Stimulated activated naive CD4-positive, alpha-beta T cell treated with Interleukin-2 at 50 U/mL for 16 hours (primary cell): Measurements from ENCODE around the gene BCKDK.
"Not testable (repeated sequence)": the region's sequence is repeated elsewhere in the genome, so short reads cannot be mapped to it uniquely, and the experiment has no call there.

Source experiments
- DNase-seq: peaks from one replicate; lab custom pipeline; 2025; lab: John Stamatoyannopoulos, UW

BCKDK gene

DNA sequence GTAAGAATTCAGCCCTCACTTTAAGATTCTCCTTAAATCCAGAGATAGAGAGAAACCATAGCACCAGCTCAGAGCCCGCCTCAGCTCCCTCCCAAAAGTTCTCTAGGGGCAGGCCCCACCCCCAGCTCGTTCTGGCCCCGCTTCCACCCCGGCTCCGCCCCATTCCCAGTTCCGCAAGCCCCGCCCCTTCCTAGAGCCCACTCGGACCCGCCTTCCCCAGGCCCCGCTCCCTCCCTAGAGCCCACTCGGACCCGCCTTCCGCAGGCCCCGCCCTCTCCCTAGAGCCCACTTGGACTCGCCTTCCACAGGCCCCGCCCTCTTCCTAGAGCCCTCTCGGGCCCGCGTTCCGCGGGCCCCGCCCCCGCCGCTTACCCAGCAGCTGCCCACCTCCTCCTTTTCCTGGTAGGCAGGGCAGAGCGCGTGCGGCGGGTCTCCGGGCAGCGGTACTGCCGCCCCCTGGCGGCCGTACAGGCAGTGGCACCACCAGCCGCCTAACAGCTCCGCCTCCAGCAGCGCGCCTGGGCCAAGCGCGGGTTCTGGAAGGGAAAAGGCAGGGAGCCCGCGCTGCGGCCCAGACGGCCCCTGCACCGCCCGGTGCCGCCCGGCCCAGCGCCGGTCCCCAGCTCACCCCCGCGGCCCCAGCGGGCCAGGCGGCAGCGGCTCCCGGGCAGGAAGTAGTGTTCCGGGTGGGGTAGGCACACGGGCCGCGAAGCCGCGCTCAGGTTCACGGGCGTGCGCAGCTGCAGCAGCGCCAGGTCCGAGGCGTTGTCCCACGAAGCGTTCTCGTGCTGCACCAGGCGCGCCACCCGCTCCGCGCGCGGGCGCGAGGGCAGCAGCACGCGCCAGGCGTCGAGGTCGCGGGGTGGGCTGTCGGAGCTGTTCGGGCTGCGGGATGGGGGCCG is 34.2 kb downstream of the BCKDK start:
- DNase-seq: peak; percentile 99

DNA sequence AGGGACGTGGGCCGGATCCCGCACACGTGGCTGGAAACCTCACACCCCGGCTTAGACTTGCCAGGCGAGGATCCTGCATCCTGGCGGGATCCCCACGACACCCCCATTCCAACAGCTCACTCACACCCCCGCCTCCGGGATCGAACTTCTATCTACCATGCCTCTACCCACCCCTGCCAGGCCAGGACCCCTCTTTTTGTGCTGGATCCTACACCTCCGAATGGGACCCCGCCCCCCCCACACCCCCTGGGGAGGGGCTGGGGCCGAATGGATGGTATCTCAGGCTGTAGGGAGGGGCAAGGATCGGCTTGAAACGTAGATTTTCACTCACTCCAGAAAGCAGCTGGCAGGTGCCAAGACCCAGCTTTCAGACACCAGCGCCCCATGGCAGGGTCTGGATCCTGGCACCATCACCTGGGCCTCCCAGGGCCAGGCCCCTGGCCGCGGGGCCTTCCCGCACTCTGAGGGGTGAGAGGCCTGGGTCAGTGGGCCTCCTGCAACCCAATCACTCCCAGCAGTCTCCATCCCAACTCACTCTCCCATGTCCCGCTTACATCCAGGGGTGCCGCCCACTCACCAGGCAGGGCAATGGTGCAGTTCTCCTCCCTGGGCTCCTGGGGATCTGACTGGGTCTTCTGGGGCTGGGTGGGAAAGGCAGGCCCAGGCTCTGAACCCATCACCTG is 35.0 kb downstream of the BCKDK start:
- no peak for DNase-seq

DNA sequence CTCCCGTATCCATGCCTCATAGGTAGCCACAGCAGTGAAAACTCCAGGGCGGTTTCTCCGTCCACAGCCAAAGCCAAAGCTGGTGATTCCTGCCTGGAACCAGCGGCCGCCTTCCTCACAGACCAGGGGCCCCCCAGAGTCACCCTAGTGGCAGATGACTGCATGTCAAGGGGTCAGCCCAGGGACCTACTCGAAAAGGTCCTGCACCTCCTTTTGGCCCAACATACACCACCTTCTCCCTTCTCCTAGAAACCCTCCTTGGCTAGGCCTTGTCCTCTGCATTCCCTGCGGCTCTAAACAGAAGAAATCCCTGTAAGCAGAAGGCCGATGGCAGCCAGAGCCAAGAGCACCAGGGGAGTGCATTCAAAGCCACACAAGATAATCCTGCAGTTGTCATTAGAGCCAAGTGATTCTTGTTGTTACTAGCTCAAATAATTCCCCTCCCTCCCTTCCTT is 35.5 kb downstream of the BCKDK start:
- DNase-seq: no peak

DNA sequence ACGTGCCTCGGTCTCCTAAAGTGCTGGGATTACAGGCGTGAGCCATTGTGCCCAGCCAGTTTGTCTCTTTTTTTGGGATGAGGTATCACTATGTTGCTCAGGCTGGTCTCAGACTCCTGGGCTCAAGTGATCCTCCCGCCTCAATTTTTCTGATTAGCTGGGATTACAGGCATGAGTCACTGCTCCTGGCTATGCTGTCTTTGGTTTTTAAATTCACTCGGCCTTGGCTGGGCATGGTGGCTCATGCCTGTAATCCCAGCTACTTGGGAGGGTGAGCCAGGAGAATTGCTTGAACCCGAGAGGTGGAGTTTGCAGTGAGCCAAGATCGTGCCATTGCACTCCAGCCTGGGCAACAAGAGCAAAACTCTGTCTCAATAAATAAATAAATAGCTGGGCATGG is 36.2 kb downstream of the BCKDK start:
- DNase-seq: not testable (repeated sequence)

DNA sequence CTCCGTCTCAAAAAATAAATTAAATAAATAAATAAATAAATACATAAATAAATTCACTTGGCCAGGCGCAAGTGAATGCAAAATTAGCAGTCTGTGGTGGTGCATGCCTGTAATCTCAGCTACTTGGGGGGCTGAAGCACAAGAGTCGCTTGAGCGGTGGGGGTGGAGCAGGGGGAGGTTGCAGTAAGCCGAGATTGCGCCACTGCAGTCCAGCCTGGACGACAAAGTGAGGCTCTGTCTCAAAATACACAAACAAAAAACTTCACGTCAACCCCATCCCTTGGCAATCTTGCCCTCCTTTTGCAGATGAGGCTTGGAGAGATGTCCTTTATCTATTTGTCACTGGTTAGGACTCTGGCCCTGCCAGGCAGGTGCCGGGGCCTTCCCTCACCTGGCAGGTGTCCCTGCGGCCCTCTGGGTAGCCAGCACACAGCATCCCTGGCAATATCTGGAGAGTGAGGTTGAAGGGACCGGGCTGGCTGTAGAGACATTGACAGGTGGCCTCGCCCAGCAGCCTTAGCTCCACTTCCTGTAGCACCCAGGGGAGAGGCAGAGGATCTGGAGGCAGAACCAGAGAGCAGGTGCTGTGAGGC is 37.3 kb downstream of the BCKDK start:
- no peak for DNase-seq

DNA sequence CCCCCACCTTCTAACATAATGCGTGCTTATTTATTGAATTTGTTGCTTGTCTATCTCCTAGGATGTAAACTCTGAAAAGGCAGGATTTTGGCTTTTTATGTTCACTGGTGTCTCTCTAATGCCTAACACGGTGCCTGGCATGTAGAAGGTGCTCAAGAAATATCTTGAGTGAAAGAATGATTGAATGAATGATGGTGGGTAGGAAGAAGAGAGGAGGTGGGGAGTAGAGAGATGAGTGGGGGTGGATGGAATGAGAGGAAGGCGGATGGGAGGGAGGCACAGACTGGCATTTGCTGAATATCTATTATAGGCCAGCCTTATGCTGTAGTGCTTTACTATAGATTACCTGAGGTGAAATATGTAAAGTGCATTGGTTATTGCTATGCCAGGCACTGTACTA is 39.4 kb downstream of the BCKDK start:
- DNase-seq: no peak

DNA sequence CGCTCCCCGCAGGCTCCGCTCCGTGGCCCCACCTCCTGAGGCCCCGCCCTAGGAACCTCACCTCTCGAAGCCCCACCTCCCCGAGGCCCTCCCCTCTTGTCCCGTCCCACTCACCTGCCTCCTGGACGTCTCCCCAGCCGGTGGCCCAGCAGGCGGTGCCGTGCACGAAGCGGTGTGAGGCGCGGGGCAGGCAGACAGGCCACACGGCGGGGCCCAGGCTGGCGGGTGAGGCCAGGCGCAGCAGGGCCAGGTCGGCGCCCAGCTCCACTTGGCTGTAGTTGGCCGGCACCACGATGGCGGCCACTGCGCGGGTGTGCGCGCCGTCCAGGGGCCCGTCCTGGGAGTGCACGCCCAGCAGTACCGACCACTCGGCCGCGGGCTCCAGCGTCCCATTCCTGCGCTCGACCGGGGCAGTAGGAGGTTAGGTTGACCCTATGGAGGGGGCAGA is 40.1 kb downstream of the BCKDK start:
- DNase-seq: no peak

DNA sequence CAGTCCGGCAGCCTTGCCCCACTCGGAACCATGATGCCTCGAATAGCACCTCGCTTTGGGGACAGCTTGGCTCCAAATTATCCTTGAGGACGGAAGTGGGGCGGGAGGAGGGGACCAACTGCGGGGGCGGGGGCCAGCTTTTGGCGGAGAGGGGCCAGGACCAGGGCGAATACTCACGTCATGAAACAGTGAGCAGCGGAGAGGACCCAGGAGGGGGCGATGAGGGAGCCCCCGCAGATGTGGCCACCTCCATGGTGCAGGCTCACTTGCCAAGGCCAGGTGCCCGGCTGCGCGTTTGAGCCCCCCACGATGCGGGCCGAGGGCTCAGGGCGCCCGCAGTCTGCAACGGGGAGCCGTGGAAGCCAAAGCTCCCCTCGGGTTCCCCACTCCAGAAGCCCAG is 40.7 kb downstream of the BCKDK start:
- no peak for DNase-seq

DNA sequence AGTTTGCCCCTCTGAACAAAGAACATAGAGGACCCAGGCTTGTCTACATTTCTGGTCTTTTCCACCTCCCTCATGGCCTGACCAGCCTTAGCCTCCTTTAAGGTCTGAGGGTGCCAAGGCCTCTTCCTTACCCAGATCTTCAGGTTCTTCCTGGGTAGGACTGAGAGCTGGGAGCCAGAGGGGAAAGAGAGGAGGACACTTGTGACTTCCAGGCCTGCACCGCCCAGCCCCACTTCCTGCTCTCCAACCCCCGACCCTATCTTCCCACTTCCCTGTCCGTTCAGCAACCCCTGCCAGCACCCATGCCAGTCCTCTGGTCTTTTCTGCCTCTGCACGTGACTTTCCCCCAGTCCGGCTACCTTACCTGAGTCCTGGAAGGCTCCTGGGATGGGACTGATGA is 41.1 kb downstream of the BCKDK start:
- DNase-seq: no peak

DNA sequence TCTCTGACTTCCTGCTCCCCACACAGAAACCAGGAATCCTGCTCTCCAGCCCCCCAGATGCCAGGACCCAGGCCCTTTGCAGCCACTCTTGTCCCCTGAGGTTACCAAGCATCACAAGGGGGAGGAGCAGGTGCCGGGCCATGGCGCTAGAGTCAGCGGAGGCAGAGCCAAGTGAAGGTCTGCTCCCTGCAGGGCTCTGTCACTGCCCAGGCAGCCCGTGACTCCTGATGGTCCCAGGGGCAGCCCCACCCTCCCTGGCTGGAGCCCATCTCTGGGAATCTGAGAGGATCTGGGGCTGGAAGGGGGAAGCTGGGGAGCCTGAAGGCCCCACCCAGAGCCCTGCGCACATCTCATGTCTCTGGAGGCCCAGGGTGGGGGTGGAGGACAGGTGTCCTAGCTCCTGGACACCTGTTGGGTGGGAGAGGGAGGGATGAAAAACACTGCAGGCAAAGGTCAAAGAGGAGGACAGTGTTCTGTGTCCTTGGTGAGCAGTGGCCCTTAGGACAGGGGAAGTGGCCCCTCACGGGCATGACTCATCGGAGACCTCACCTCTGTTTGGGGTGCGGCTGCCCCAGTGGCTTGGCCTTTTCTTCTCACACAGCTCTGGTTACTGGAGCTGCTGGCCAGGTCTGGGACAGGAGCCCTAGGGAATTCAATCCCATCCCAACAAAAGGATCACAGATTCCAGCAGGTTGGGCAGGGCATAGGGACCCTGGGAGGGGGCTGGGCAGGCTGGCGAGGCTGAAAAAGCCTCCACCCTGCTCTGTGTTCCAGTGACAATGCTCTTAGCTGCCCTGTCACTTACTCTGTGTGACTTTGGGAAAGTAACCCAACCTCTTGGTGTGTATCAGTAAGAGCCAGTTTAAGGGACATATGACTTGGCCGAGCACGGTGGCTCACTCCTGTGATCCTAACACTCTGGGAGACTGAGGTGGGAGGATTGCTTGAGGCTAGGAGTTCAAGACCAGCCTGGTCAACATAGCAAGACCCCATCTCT is 42.0 kb downstream of the BCKDK start, which contains the start of gene PRSS36:
PRSS36 (minus strand) TSS at position 173 of the 997 bp plus-strand sequence; CDS start at position 142, 31 bp downstream.
- DNase-seq: no peak

DNA sequence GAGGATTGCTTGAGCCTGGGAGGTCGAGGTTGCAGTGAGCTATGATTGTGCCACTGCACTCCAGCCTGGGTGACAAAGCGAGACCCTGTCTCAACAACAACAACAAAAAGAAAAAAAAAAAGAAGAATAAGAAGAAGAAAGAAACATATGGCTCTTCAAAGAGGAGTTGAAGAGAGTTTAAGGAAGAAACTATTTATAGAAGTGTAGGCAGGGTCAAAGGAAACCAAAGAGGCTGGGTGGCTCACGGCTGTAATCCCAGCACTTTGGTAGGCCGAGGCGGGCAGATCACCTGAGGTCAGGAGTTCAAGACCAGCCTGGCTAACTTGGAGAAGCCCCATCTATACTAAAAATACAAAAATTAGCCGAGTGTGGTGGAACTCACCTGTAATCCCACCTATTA is 42.8 kb downstream of the BCKDK start:
- DNase-seq: not testable (repeated sequence)

DNA sequence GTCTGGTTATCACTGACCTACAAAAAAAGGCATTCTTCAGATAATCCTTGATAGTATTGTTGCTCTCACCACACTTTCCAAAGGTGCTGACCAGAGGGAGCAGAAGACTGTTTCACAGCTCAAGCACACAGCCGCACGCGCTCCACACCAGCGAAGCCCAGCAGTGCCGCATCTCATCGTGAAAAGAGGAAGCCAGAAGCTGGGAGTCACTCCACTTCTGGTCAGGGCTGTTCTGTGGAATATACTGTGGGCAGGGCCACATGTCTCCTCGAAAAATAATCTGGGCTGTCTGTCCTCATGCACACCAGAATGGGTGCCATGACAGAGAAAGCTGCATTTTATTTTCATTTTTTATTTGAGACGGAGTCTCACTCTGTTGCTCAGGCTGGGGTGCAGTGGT is 49.0 kb downstream of the BCKDK start:
- DNase-seq: no peak
